SH-SY5Y (cell line): ENCODE results near the gene ZNF415.

Experiments used
- GATA2 ChIP-seq: IDR thresholded peaks from 2 replicates; pipeline ENCODE4 v1.6.1; 2011; ENCODE audit warnings: mild to moderate bottlenecking, low read depth, low read length
- GATA3 ChIP-seq: IDR thresholded peaks from 2 replicates; pipeline ENCODE4 v1.6.1; 2011; ENCODE audit warnings: low read depth, mild to moderate bottlenecking, low read length, moderate library complexity

GRCh38 chr19:53068199-53068598 lies 64.5 kb downstream of the ZNF415 start:
- TF ChIP-seq GATA3 (no peak), GATA2 (no peak)
